K562 (cell line): ENCODE data around the gene LSM4. TPM values are rescaled to one million over a fixed set of nuclear protein-coding genes. Genes with fewer than 3 reads are reported as not detected.
A peak's percentile ranks its signal among the peaks of the same experiment; 100 is the strongest.

ENCODE experiments used
- ATAC-seq: fragments of 200-7000 bp; cut with Tn5 transposase; 3 replicates; pipeline ENCODE4 v1.9.1; 2020; ENCODE audit warnings: moderate library complexity
- BruUV-seq: library from RNA; stranded (reverse); fragments of 400-500 nt; replicated peaks from 2 replicates; lab custom pipeline; 2021; lab: Mats Ljungman, UMichigan
- CTCF ChIA-PET: fragments of 300-600 bp; formaldehyde crosslinking; extraction: SDS; loops from one replicate; lab custom pipeline; 2021; ENCODE audit warnings: low intra/inter-chr PET ratio; lab: Yijun Ruan, JAX
- POLR2A ChIA-PET: fragments of 300-600, 350-650 bp; sonication (Branson Sonifier 250); formaldehyde crosslinking; extraction: SDS; loops from one replicate; lab custom pipeline; 2021; ENCODE audit warnings: antibody characterized with exemption, inconsistent platforms; lab: Yijun Ruan, JAX
- DNase-seq, 4 experiments: peaks; one replicate each; pipeline versions ENCODE4 v3.0.0 to v3.0.0-alpha.2; 2011 to 2018; ENCODE audit warnings: low spot score in 3 of 4, mixed read lengths in 3 of 4; ENCODE audit errors: extremely low read depth in 1 of 4
- FAIRE-seq: peaks from 2 replicates; lab custom pipeline; 2011; peaks lifted over from hg19 to GRCh38; lab: Jason Lieb, UNC
- H2AFZ ChIP-seq: 2 replicates; pipeline ENCODE4 v1.6.0; 2011; ENCODE audit warnings: low read depth, low read length, control low read depth, inconsistent platforms
- H3K27ac ChIP-seq: fragments of 200-600 bp; 3 replicates; pipeline ENCODE4 v1.8.0; 2011; ENCODE audit warnings: low read depth, mild to moderate bottlenecking, control low read depth, inconsistent platforms, low read length, moderate library complexity, mixed read lengths; ENCODE audit errors: extremely low read depth
- H3K27me3 ChIP-seq, 2 experiments: fragments of 300-600 bp in 1 of 2; 2 replicates in 1 of 2; 3 replicates in 1 of 2; pipeline versions ENCODE4 v1.6.0 to v1.8.0; 2011; ENCODE audit warnings: inconsistent platforms in 2 of 2, low read length in 2 of 2, mild to moderate bottlenecking in 1 of 2, mixed read lengths in 1 of 2, moderate library complexity in 1 of 2; ENCODE audit not compliant: control insufficient read depth in 2 of 2, insufficient read depth in 2 of 2
- H3K36me3 ChIP-seq: fragments of 300-600 bp; 3 replicates; pipeline ENCODE4 v1.8.0; 2011; ENCODE audit warnings: mild to moderate bottlenecking, low read length, inconsistent platforms; ENCODE audit not compliant: control insufficient read depth, insufficient read depth
- H3K4me1 ChIP-seq, 2 experiments: fragments of 200-600 bp in 1 of 2; replicated peaks in 1 of 2; 2 replicates in 1 of 2; 3 replicates in 1 of 2; pipeline versions ENCODE4 v1.5.1 to v1.8.0; 2011; ENCODE audit warnings: inconsistent platforms in 2 of 2, low read length in 2 of 2, mild to moderate bottlenecking in 1 of 2, mixed read lengths in 1 of 2, moderate library complexity in 1 of 2; ENCODE audit not compliant: control insufficient read depth in 2 of 2, insufficient read depth in 2 of 2
- H3K4me2 ChIP-seq: 2 replicates; pipeline ENCODE4 v1.6.1; 2011; ENCODE audit warnings: low read length, control low read depth, inconsistent platforms, mixed read lengths; ENCODE audit not compliant: insufficient read depth
- H3K4me3 ChIP-seq: fragments of 200-600 bp; sonication (generic), shearing (Covaris generic); 2 replicates; pipeline ENCODE4 v1.5.1; 2016; ENCODE audit warnings: control low read depth, inconsistent platforms
- H3K79me2 ChIP-seq: fragments of 200-600 bp; 3 replicates; pipeline ENCODE4 v1.8.0; 2011; ENCODE audit warnings: low read length, inconsistent platforms; ENCODE audit not compliant: control insufficient read depth, insufficient read depth
- H3K9ac ChIP-seq, 2 experiments: 2 replicates each; pipeline versions ENCODE4 v1.6.0 to v1.6.1; 2011; ENCODE audit warnings: low read depth in 2 of 2, low read length in 2 of 2, control low read depth in 1 of 2, inconsistent platforms in 1 of 2, mild to moderate bottlenecking in 1 of 2, mixed read lengths in 1 of 2; ENCODE audit not compliant: insufficient read depth in 1 of 2
- H3K9me1 ChIP-seq: one replicate; pipeline ENCODE4 v1.6.0; 2011; ENCODE audit warnings: inconsistent platforms, mild to moderate bottlenecking, low read length, moderate library complexity; ENCODE audit not compliant: control insufficient read depth, insufficient read depth
- H3K9me3 ChIP-seq: replicated peaks from 2 replicates; pipeline ENCODE4 v1.5.1; 2011; ENCODE audit warnings: low read depth, low read length, inconsistent platforms; ENCODE audit not compliant: control insufficient read depth, insufficient read depth
- H4K20me1 ChIP-seq: replicated peaks from 2 replicates; pipeline ENCODE4 v1.6.1; 2011; ENCODE audit warnings: low read length, inconsistent platforms, mixed read lengths; ENCODE audit not compliant: control insufficient read depth, insufficient read depth
- CAMTA2 ChIP-seq: fragments of 250-450 bp; sonication (Bioruptor Pico); conservative IDR thresholded peaks from 2 replicates; pipeline ENCODE4 v1.5.1; 2022
- CBFA2T3 ChIP-seq: fragments of 450-650 bp; IDR thresholded peaks from 2 replicates; pipeline ENCODE4 v1.6.1; 2017
- FOXM1 ChIP-seq, 2 experiments: fragments of 450-650 bp in 1 of 2; sonication (generic) in 1 of 2; formaldehyde crosslinking in 1 of 2; IDR thresholded peaks; 2 replicates each; pipeline versions ENCODE4 v1.6.1 to v1.9.0; 2017 to 2022; ENCODE audit warnings: low read depth in 2 of 2, mild to moderate bottlenecking in 2 of 2, missing genetic modification reagents in 1 of 2, moderate library complexity in 1 of 2
- HOXB6 ChIP-seq: fragments of 250-450 bp; sonication (Bioruptor Pico); IDR thresholded peaks from 2 replicates; pipeline ENCODE4 v1.5.1; 2022; ENCODE audit warnings: mild to moderate bottlenecking, borderline replicate concordance
- MBD2 ChIP-seq: sonication (generic); IDR thresholded peaks from 2 replicates; pipeline ENCODE4 v1.6.1; 2016; ENCODE audit warnings: low read depth, borderline replicate concordance
- POLR2G ChIP-seq: fragments of 200-400 bp; formaldehyde crosslinking; IDR thresholded peaks from 2 replicates; pipeline ENCODE4 v1.6.1; 2017; ENCODE audit warnings: low read depth, mild to moderate bottlenecking, antibody characterized with exemption, low read length, moderate library complexity
- SAP30 ChIP-seq: fragments of 200-600 bp; sonication (generic); IDR thresholded peaks from 2 replicates; pipeline ENCODE4 v1.6.1; 2012; ENCODE audit warnings: borderline replicate concordance, low read depth, mild to moderate bottlenecking, moderate library complexity, low read length, control low read depth, inconsistent platforms; ENCODE audit not compliant: insufficient read depth, poor library complexity, severe bottlenecking
- TRIM28 ChIP-seq: fragments of 450-650 bp; IDR thresholded peaks from 2 replicates; pipeline ENCODE4 v1.6.1; 2017
- XRCC5 ChIP-seq: fragments of 200-400 bp; formaldehyde crosslinking; IDR thresholded peaks from 2 replicates; pipeline ENCODE4 v1.6.1; 2017; ENCODE audit warnings: low read depth, mild to moderate bottlenecking, low read length
- ZC3H8 ChIP-seq: fragments of 450-650 bp; IDR thresholded peaks from 2 replicates; pipeline ENCODE4 v1.6.1; 2017
- WGBS: fragments of 100-300 bp; shearing (Covaris generic); methylation state at CpG from one replicate; pipeline ENCODE4 v1.1.6; 2016; ENCODE audit warnings: low coverage, mixed read lengths; ENCODE audit not compliant: insufficient coverage; ENCODE audit errors: missing lambda C conversion rate; 5-methylcytosine and 5-hydroxymethylcytosine counted together
- in situ Hi-C: fragments of 300-500 bp; cut with MboI; formaldehyde crosslinking; loops from 4 replicates; pipeline ENCODE4 v1.15.0; 2018; ENCODE audit warnings: inconsistent platforms, mixed read lengths
- intact Hi-C: fragments of 100-400 bp; cut with micrococcal nuclease; formaldehyde crosslinking; loops from 2 replicates; pipeline ENCODE4 v1.14.2; 2022
- polyA plus RNA-seq, 8 experiments: library from polyadenylated mRNA; depleted of rRNA in 4 of 8; stranded (reverse) in 5 of 8; unstranded in 3 of 8; fragments of >200 nt; fragmentation: Nextera tagmentation in 2 of 8; fragmentation: Illumina TruSeq in 1 of 8; extraction: Ambion mirVana in 2 of 8; extraction: Trizol in 1 of 8; gene quantifications; 2 replicates each; pipeline versions ENCODE4 v1.2.1 to v1.2.3, GENCODE V29; 2011 to 2014; ENCODE audit warnings: inconsistent platforms in 1 of 8, missing spikeins in 1 of 8
- total RNA-seq, 7 experiments: library from RNA; depleted of rRNA in 6 of 7; stranded (reverse); fragments of >200 nt in 6 of 7; fragmentation: Illumina TruSeq in 2 of 7; extraction: Trizol in 2 of 7; gene quantifications; 2 replicates each; pipeline versions ENCODE4 v1.2.1 to v1.2.3, GENCODE V29; 2011 to 2021; ENCODE audit warnings: low replicate concordance in 1 of 7
- TF ChIP-seq, protein P1 (sequence below): sonication (generic); formaldehyde crosslinking; IDR thresholded peaks from 2 replicates; pipeline ENCODE4 v1.8.1; 2022; ENCODE audit warnings: missing genetic modification reagents

LSM4 gene
- total and polyA plus RNA-seq, 9 of the 15 experiments (the other 6 are each of a cell fraction or from before 2014, with no cell fraction given) = 11.9 to 763 (median 202) TPM

DNA sequence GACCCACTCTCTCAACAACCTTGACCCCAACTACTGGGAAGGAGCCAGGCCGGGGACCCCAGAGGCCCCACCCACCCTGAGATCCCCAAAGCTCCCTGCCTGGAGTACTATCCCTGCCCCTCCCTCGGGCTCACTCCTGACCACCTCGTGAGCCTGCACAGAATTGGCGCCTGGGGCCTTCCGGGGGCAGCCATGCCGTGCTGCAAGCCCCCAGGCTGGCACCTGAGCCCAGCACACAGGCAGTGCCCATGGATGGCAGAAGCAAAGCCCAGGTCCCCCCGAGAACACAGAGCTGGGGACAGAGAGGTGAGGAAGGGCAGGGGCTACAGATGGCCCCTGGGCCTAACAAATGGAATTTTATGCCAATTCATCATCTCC is 13.9 kb downstream of the LSM4 start:
- H3K36me3 ChIP-seq = peaks cover 82% of the 10 kb centered on the region; the same call in 2 of the 3 replicates
- in situ Hi-C loops = no loop called here
- H2AFZ ChIP-seq = no peak overlapping the region
- no peak overlapping the region for H3K4me3 ChIP-seq
- H3K4me2 ChIP-seq = no peak overlapping the region
- no peaks in the 10 kb centered on the region for H3K9me1 ChIP-seq
- H3K4me1 ChIP-seq = peaks cover 9 to 82% of the 10 kb centered on the region in 2 experiments; a peak in 4 of 5 replicates
- POLR2A ChIA-PET = interaction anchor here (0.6 to 1.2 kb wide), 4 partner anchors 12 to 27 kb away, joined by 3 to 5 read pairs (median 4); partner anchors contain the start of genes JUND and LSM4
- DNase-seq (peak in 1 of 4 experiments; percentile 11), FAIRE-seq (no peak), ATAC-seq (no peak)
- intact Hi-C loops = no loop called here
- no peak overlapping the region for H3K27ac ChIP-seq
- no peaks in the 10 kb centered on the region for H3K9me3 ChIP-seq
- no peak for TF ChIP-seq CAMTA2
- no peak for TF ChIP-seq CBFA2T3
- TF ChIP-seq MBD2 = no peak
- no TSS peak for BruUV-seq
- peaks cover 11% of the 10 kb centered on the region for H3K79me2 ChIP-seq
- H3K9ac ChIP-seq = no peak overlapping the region; a peak in 1 of 4 replicates
- no peaks in the 10 kb centered on the region for H3K27me3 ChIP-seq
- CTCF ChIA-PET = no interaction called here
- 93% methylated on average over 6 of the region's 7 CpGs for WGBS
- H4K20me1 ChIP-seq = no peaks in the 10 kb centered on the region

DNA sequence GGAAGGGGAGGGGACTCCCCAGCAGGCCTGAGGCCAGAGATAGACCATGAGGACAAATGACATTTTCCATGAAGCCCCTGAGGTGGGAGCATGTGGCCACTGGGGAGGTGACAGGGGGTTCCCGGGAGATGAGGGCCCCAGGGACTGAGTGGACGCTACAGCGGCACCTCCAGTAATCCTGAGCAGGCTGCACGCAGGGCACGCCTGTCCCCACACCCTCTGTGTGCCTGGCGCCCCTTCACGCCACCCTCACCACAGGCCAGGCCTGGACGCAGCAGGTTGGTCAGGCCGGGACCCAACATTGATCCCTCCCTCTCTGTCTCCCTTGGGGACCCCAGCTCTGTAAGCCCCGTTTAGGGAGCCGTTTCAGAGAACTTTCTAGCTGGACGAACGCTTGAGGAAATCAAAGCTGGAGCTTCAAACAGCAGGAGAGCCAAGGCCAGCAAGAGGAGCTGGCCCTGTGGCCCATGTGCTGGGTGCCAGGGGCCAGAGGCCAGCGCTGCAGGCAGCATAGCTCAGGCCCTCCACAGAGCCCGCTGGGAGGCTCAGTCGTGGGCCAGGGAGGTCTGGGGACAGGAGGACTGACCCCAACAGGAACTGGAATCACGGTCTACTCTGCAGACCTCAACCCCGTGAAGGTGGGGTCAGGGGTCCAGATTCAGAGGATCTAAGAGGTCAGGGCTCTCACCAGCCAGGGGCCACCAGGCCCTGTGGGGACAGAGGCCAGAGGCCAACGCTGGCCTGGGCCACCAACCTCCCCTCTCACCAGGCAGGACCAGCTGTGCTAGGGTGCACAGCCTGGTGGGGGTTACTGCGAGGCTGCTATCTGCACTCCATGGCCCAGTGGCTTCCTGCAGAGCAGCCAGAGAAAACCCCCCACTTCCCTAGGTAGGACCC is 14.6 kb downstream of the LSM4 start:
- Histone ChIP-seq H3K4me3 (no peak overlapping the region), H3K36me3 (peaks cover 76% of the 10 kb centered on the region; the same call in 2 of the 3 replicates), H3K9ac (peak overlapping the region in 1 of 2 experiments; percentile 65; a peak in 2 of 4 replicates), H3K27me3 (no peaks in the 10 kb centered on the region), H2AFZ (no peak overlapping the region), H3K4me2 (no peak overlapping the region), H3K9me1 (no peaks in the 10 kb centered on the region), H3K4me1 (peaks cover 15 to 88% of the 10 kb centered on the region in 2 experiments), H4K20me1 (no peaks in the 10 kb centered on the region), H3K79me2 (peaks cover 7% of the 10 kb centered on the region), H3K9me3 (no peaks in the 10 kb centered on the region), H3K27ac (no peak overlapping the region; the same call in 2 of the 3 replicates)
- no TSS peak for BruUV-seq
- intact Hi-C loops (no loop called here), in situ Hi-C loops (no loop called here)
- POLR2A ChIA-PET = interaction anchor here (0.6 to 1.2 kb wide), 5 partner anchors 12 to 27 kb away, joined by 3 to 5 read pairs (median 3); partner anchors contain the start of genes JUND and LSM4
- ATAC-seq = no peak
- FAIRE-seq = no peak
- CTCF ChIA-PET = no interaction called here
- DNase-seq = no peak
- 91% methylated on average over 20 of the region's 20 CpGs for WGBS
- TF ChIP-seq, protein P1, sequence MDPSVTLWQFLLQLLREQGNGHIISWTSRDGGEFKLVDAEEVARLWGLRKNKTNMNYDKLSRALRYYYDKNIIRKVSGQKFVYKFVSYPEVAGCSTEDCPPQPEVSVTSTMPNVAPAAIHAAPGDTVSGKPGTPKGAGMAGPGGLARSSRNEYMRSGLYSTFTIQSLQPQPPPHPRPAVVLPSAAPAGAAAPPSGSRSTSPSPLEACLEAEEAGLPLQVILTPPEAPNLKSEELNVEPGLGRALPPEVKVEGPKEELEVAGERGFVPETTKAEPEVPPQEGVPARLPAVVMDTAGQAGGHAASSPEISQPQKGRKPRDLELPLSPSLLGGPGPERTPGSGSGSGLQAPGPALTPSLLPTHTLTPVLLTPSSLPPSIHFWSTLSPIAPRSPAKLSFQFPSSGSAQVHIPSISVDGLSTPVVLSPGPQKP (CRISPR knock-in tag) = no peak
- TF ChIP-seq TRIM28 = no peak
- TF ChIP-seq XRCC5 = no peak
- TF ChIP-seq ZC3H8 = no peak
- TF ChIP-seq HOXB6 (CRISPR knock-in tag) = no peak
- TF ChIP-seq SAP30 = no peak
- no peak for TF ChIP-seq FOXM1 (IDR thresholded peaks at IDR 0.05; ENCODE audit: low read depth)
- no peak for TF ChIP-seq FOXM1 (CRISPR knock-in tag; IDR thresholded peaks at IDR 0.05; ENCODE audit: low read depth)
- TF ChIP-seq POLR2G = peak; percentile 56
